HG03060 (cell line): ENCODE results near the gene ARFGEF3.
"Not testable (repeated sequence)": the region's sequence is repeated elsewhere in the genome, so short reads cannot be mapped to it uniquely, and the experiment has no call there.

Experiments used
- ATAC-seq: cut with Tn5 transposase; IDR thresholded peaks from one replicate; pipeline ENCODE4 v1.9.1; 2021; ENCODE audit warnings: low read depth, moderate number of reproducible peaks; ENCODE audit not compliant: unreplicated experiment

ARFGEF3 gene

DNA sequence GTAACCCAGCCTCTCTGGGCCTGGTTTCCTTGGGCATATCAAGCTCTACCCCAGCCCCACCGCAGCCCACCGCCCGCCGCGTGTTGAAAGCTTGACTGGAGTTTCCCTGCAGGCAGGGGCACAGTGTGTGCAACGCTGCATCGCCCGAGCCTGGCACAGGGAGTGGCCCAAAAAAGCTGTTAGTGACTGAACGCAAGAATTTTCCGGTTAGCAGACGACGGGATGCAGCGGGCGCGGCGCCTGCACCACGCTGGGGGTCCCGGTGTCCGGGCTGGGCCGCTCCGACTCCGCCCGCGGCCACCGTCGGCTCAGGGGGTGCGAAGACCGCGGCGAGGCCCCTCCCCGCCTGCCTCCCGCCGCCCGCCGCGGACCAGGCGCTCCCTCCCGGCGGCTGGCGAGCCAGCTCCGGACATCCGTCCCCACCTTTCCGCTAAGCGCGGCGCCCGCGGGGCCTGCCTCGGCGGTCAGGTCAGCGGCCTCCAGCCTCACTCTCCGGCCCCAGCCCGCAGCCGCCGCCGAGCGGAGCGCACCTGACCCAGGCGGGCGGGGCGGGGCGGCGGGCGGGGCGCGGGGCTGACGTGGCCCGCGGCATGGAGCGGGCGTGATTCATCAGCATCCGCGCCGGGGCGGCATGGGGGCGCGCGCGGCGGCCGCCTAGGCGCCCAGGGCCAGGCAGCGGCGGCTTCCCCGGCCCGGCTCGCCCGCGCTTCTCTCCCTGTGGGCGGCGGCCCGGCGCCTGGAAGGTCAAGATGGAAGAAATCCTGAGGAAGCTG, at the start of gene ARFGEF3:
ARFGEF3 (plus strand) TSS at position 602 of the 773 bp plus-strand sequence; CDS start at position 750, 148 bp downstream.
- no peak for ATAC-seq

DNA sequence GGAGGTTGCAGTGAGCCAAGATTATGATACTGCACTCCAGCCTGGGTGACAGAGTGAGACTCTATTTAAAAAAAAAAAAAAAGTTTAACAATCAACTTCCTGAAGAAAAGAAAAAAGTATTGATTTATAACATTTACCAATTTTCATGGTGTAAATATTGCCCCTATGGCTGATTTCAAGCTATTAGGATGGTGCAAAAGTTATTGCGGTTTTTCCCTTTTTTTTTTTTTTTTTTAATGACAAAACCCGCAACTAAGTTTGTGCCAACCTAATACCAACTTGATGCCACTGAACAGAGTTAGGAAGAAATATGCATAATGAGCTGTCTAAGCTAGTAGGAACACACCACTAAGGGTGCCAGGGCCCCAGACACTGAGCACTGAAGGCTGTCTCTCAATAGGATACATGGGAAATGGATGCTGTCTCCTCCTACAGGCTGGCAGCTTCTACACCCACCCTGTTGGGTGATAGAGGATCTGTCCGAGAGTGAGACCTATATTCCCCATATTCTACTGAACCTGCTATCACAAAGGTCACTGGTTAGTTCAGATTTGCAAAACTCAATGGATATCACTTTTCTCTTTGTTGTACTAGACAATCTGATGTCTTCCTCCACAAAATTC, 48.0 kb upstream of the ARFGEF3 start:
- ATAC-seq: no peak

DNA sequence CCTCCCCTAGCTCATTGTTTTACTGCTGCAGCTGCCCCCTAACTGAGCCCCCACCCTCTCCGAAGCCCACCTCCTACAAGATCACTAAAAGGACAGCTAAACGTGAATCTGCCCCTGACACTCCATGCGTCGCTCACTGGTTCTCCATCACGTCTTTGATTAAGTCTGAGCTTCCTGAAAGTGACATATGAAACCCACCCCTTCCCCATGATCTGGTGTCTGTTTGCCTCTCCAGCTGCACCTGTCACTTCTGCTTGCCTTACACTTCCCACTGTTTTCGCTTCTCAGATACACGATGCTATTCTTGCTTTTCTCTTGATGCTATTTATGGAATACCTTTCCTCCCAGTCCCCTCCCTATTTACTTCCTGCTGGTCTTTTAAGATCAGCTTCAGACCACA, 46.5 kb upstream of the ARFGEF3 start:
- ATAC-seq: no peak

DNA sequence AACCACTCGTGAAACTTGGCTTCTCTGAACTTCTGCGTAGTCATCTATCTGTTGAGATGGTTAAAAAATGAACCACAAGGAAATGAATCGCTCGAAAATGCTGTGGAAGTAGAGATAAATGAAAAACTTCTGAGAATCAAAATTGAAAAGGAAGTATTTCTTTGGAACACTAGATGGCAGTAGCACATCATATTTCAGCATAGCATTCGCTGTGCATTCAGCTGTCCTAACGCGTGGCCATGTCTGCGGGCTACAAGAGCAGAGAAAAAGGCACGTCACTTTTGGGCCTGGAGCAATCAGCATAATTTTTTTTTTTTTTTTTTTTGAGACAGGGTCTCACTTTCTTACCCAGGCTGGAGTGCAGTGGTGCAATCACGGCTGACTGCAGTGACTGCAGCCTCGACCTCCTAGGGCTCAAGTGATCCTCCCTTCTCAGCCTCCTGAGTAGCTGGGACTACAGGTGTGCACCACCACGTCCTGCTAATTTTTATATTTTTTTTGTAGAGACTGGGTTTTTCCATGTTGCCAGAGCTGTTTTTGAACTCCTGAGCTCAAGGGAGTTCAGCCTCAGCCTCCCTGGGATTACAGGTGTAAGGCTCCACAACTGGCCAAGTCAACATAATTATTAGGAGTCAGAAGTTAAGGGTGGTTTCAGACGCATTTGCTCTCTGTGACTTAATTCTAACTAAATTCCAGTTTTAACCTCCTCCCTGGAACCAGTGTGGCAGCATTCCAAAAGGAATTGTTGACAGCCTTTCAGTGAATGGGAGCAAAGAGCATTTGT, 45.7 kb upstream of the ARFGEF3 start:
- peak; percentile 60 for ATAC-seq

DNA sequence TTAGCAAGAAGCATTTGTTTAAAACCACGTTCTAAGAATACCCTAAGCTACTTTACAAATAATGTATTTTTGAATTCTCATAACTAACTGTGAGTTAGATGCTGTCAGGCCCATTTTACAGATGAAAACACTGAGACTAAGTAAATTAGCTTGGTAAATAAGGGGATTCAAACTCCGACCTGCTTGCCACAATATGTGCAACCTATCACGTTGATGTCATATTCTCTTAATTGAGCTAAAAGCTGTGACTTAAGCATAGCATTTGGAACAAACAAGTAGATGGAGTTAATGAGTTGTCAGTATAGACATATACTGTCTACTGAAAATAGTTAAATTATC, 45.1 kb upstream of the ARFGEF3 start:
- ATAC-seq: no peak

GRCh38 chr6:138117376-138117914, 44.3 kb upstream of the ARFGEF3 start:
- ATAC-seq: no peak

GRCh38 chr6:138119229-138119628, 42.5 kb upstream of the ARFGEF3 start:
- not testable (repeated sequence) for ATAC-seq

DNA sequence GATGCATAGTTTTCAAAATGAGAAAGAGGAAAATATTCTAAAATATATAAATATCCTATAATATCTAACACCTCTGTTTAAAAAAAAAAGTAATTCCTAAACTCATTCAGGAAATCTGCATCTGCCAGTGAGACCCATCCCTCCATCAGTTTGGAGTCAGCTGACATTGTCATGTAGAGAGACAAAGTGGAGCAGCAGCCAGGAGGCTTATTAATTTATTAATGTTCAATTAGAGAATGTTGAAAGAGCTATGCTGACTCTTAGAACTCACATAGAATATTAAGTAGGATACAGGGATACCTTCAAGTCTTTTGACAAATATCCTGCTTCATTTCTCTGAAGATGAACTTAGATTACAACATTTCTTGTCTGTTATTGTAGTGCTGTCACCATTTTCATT, 41.8 kb upstream of the ARFGEF3 start:
- ATAC-seq: no peak

- no peak for ATAC-seq
These were observed 37.6 kb upstream of the ARFGEF3 start for GRCh38 chr6:138124096-138124495.

GRCh38 chr6:138128096-138128495, 33.6 kb upstream of the ARFGEF3 start:
- ATAC-seq: no peak

- no peak for ATAC-seq
These were observed 32.5 kb upstream of the ARFGEF3 start for GRCh38 chr6:138129190-138129589.

- no peak for ATAC-seq
These were observed 18.9 kb upstream of the ARFGEF3 start for GRCh38 chr6:138142806-138143205.

DNA sequence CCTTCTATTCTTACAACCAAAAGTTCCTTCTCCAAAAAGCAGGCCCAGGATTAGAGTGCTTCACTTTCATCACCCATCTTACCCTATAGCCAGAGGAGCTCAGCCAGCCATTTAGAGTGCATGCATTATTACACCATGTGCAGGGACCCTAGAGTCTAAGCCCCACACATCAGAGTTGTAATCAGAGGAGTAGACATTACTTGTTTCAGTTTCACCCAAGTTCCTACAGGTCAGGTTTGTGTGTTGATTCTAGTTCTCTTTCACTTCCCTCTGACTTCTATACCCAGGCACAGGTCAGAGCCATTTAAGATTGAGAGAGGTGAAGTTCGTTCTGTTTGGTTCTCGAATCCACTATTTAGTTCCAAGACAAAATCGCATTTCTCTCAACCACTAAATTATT, 16.3 kb upstream of the ARFGEF3 start:
- ATAC-seq: peak; percentile 52

- ATAC-seq: no peak
These were observed 15.2 kb upstream of the ARFGEF3 start for GRCh38 chr6:138146544-138146943.

DNA sequence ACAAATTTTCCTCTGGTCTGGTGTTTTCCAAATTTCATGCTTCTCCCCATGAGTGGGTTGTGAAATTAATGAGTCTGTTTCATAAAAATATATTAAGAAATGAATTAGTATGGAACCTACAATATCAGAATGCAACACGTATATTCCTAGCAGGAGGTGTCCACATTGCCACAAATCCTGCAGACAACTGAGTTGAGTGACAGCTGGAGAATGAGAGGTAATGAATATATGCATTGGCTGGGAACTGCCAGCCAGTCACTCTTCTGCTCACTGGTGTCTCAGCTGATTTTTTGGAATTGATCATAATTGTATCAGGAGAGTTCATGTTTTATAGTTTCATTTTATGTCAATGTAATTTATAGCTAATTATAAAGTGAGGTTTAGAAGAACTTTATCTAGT, 6.3 kb upstream of the ARFGEF3 start:
- ATAC-seq: no peak

GRCh38 chr6:138157986-138158638, 3.6 kb upstream of the ARFGEF3 start:
- ATAC-seq: no peak

- ATAC-seq: no peak
These were observed 2.5 kb upstream of the ARFGEF3 start for GRCh38 chr6:138159246-138159645.

- ATAC-seq: no peak
These were observed 1.2 kb upstream of the ARFGEF3 start for GRCh38 chr6:138160329-138161087.

DNA sequence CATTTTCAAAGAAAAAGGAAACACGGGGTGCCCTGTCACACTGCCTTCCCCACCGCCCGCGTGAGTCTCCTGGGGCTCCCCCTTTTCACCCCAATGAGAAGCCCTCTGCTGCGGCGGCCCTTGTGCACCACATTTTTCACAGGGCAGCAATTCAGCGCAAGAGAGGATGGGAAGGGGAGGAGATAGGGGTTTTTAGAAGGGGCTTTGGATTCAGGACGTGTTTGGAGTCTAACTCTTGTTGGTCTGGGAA, 726 bp upstream of the ARFGEF3 start:
- ATAC-seq: no peak
